ENCODE results near the gene FOXP1. TPM values are rescaled to one million over a fixed set of nuclear protein-coding genes. Genes with fewer than 3 reads are reported as not detected.

The FOXP1 gene
- total and polyA plus RNA-seq, 8 donors, result 13.4 to 74.1 (median 44.1) TPM

DNA sequence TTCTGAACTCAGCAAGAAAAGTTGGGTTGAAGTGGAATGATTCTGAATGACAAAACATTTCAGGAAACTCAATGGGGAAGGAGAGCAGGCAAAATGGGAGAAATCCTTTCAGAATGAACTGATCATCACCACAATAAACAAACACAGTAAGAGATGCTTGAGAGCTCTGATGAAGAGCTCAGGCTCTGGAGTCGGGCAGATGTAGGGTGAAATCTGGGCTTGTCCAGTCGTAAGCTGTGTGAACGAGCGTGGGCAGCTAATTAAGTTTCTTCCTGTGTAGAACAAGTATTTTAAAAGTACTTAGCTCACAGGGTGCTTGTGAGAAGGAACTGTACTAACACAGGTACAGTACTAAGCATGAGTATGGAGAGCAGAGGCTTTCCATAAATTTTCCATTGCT is 406.2 kb downstream of the FOXP1 start:
- Histone ChIP-seq H3K4me1 (peaks cover 4 to 12% (median 7%) of the 10 kb centered on the region in 3 donors), H3K4me3 (no peak overlapping the region), H3K27me3 (no peaks in the 10 kb centered on the region), H3K27ac (peak overlapping the region in 1 of 4 donors; percentile 40), H3K9me3 (no peaks in the 10 kb centered on the region), H3K36me3 (no peaks in the 10 kb centered on the region)
- intact Hi-C loops (cut with DNase I), result no loop called here
- ATAC-seq (no peak), DNase-seq (no peak), FAIRE-seq (no peak)
- TF ChIP-seq, protein P1, sequence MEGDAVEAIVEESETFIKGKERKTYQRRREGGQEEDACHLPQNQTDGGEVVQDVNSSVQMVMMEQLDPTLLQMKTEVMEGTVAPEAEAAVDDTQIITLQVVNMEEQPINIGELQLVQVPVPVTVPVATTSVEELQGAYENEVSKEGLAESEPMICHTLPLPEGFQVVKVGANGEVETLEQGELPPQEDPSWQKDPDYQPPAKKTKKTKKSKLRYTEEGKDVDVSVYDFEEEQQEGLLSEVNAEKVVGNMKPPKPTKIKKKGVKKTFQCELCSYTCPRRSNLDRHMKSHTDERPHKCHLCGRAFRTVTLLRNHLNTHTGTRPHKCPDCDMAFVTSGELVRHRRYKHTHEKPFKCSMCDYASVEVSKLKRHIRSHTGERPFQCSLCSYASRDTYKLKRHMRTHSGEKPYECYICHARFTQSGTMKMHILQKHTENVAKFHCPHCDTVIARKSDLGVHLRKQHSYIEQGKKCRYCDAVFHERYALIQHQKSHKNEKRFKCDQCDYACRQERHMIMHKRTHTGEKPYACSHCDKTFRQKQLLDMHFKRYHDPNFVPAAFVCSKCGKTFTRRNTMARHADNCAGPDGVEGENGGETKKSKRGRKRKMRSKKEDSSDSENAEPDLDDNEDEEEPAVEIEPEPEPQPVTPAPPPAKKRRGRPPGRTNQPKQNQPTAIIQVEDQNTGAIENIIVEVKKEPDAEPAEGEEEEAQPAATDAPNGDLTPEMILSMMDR (IDR thresholded peaks at IDR 0.05), result no peak
- 90 to 96% methylated on average over 4 of the region's 4 CpGs for WGBS, 2 donors

DNA sequence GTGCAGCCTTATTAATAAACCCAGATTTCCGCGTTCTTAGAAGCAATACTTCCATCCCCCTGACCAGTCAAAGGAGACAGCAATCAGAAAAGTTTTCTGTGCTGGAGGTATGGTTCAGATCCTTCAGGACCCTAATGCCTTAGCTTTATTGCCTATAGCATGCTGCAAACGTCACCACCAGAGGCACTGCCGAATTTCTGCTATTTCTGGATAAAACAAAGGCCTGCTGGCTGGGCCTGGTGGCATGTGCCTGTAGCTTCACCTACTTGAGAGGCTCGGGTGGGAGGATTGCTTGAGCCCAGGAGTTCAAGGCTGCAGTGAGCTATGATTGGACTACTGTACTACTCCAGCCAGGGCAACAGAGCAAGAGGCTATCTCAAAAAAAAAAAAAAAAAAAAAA is 407.2 kb downstream of the FOXP1 start:
- DNase-seq (no peak), ATAC-seq (peak in 3 of 4 donors; percentile 15 to 36 (median 28)), FAIRE-seq (no peak)
- intact Hi-C loops (cut with DNase I), result no loop called here
- TF ChIP-seq, protein P1 (IDR thresholded peaks at IDR 0.05), result no peak
- H3K36me3 ChIP-seq, result no peaks in the 10 kb centered on the region
- peak overlapping the region in 2 of 4 donors; percentile 40 to 68 for H3K27ac ChIP-seq
- no peaks in the 10 kb centered on the region for H3K9me3 ChIP-seq
- H3K4me1 ChIP-seq, result peaks cover 4 to 12% (median 7%) of the 10 kb centered on the region in 3 donors
- WGBS, 2 donors, result 80 to 82% methylated on average over 5 of the region's 5 CpGs
- H3K4me3 ChIP-seq, result no peak overlapping the region
- H3K27me3 ChIP-seq, result no peaks in the 10 kb centered on the region

DNA sequence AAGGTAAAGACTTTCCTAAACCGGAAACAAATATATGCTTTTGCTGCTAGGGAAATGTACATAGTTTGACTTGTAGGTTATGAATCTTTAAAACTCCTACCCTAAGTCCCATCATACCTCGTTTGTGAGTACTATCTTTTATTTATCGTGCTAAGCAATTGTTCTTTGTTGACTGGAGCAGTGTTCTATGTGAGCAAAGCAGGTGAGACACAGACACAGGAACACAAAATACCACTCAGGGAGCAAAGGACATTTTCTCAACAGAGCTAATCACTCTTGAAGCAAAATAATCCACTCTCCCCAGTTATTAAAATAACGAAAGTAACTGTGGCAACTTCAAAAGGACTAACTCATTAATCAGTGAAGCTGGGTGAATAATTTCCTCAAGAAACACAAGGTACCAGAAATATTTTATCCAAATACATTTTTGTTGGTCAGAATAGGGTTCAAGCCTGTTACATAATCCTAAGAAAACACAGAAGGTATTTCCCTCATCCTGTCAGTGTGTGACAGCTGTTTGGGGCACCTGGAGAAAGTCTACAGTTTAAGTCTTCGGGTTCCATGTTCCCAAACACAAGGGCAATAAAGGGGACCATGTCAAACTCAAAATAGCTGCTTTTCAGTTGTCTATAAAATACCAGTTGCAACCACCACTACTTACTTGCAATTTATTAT is 407.7 kb downstream of the FOXP1 start:
- Histone ChIP-seq H3K9me3 (no peaks in the 10 kb centered on the region), H3K4me1 (peaks cover 4 to 12% (median 7%) of the 10 kb centered on the region in 3 donors), H3K4me3 (no peak overlapping the region), H3K36me3 (no peaks in the 10 kb centered on the region), H3K27ac (peak overlapping the region in 3 of 4 donors; percentile 15 to 68 (median 40)), H3K27me3 (no peaks in the 10 kb centered on the region)
- DNase-seq (no peak), ATAC-seq (peak; percentile 17 to 63 (median 50)), FAIRE-seq (no peak)
- WGBS, 2 donors, result 19 to 25% methylated on average over 5 of the region's 5 CpGs
- TF ChIP-seq, protein P1 (IDR thresholded peaks at IDR 0.05), result no peak
- intact Hi-C loops (cut with DNase I), result no loop called here

DNA sequence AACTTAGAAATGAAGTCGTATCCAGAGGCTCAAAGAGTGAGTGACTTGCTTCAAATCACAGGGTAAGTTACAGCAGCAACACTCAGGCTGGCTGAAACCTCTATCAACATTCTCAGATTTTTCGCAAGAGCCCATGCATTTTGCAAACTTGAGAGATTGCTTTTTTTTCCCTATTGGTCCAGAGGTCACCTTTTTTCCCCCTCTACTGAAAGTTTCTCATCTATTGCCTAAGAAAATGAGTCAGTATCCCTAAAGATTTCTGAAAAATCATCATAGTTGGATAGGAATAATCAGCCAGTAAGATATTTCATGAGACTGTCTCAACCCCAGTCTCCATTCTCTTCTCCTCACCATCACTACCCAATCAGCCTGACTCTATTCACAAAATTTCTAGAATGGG is 410.6 kb downstream of the FOXP1 start:
- Histone ChIP-seq H3K36me3 (no peaks in the 10 kb centered on the region), H3K27me3 (no peaks in the 10 kb centered on the region), H3K4me1 (peaks cover 14 to 21% (median 19%) of the 10 kb centered on the region in 3 donors), H3K9me3 (no peaks in the 10 kb centered on the region), H3K4me3 (no peak overlapping the region), H3K27ac (no peak overlapping the region)
- WGBS, 2 donors, result 56 to 63% methylated on average over 2 of the region's 2 CpGs
- DNase-seq (no peak), FAIRE-seq (no peak), ATAC-seq (peak in 1 of 4 donors; percentile 14)
- intact Hi-C loops (cut with DNase I), result no loop called here
- TF ChIP-seq, protein P1 (IDR thresholded peaks at IDR 0.05), result no peak

DNA sequence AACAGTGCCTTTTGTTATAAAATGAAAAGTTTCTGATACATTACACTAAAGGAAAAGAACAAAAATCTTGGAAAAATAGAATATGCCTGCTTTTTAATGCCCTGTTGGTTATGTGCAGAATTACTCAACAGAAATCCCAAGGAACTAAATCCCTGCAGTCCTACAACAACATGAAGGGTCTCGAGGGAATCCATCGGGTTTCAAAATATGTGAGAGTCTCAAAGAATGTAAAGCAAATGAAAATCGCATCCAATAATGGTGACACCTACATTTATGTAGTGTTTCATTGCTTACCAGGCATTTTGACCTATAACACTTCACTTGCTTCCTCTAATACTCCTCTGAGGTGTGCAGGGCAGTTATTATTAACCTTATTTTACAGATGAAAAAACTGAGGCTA is 411.3 kb downstream of the FOXP1 start:
- ATAC-seq (no peak), FAIRE-seq (no peak), DNase-seq (no peak)
- 92 to 97% methylated on average over 3 of the region's 3 CpGs for WGBS, 2 donors
- no peak overlapping the region for H3K4me3 ChIP-seq
- H3K27ac ChIP-seq, result no peak overlapping the region
- no peaks in the 10 kb centered on the region for H3K27me3 ChIP-seq
- intact Hi-C loops (cut with DNase I), result no loop called here
- H3K36me3 ChIP-seq, result no peaks in the 10 kb centered on the region
- no peaks in the 10 kb centered on the region for H3K9me3 ChIP-seq
- H3K4me1 ChIP-seq, result peaks cover 12 to 21% (median 19%) of the 10 kb centered on the region in 3 donors
- TF ChIP-seq, protein P1 (IDR thresholded peaks at IDR 0.05), result no peak
